ENCODE measurements around the gene OSTC.

DNA sequence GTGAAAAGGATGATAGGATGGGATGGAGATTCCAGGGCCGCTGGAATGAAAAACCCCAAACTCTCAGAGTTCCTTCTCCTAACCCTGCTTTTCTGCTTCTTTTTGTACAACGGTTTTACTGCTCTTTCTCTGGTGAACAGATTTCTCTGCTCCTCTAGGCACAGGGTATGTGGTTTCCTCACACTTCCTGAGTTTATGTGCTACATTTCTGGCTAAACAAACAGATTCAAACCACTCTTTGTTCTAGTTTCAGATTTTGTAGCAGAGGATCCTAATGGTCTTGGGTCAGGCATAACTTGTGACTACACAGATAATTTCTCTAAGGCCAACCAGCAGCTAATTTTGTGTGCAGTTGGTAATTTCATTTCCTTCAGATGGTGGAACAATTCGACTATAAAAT, 52.6 kb downstream of the OSTC start:
- TF ChIP-seq POLR2A (IDR thresholded peaks at IDR 0.05; ENCODE audit: low read length) (no peak), GATA1 (IDR thresholded peaks at IDR 0.05; ENCODE audit: low read depth, low read length) (no peak)
